Stimulated activated CD4-positive, alpha-beta T cell treated with anti-CD3 and anti-CD28 coated beads, Interleukin-4, amount 100 ng/mL, for 4 hours (primary cell): ENCODE results near the gene PGLYRP2.

Experiments used
- DNase-seq, 2 experiments: peaks; one replicate each; pipeline ENCODE4 v3.0.0-alpha.2; 2020

The PGLYRP2 gene

GRCh38 chr19:15423130-15423529, 56.2 kb downstream of the PGLYRP2 start:
- DNase-seq, result no peak

- no peak for DNase-seq
Measured at GRCh38 chr19:15422296-15423075, 56.8 kb downstream of the PGLYRP2 start.

- no peak for DNase-seq
Measured at GRCh38 chr19:15421721-15422260, 57.5 kb downstream of the PGLYRP2 start.

GRCh38 chr19:15421136-15421695, 58.1 kb downstream of the PGLYRP2 start:
- no peak for DNase-seq

GRCh38 chr19:15419413-15420025, 59.8 kb downstream of the PGLYRP2 start:
- no peak for DNase-seq
